Activated T-cell treated with anti-CD3 and anti-CD28 coated beads, Interleukin-2, amount 50 U/mL, for 48 hours (primary cell): ENCODE measurements around the gene CLDN24.

Experiments used
- DNase-seq, 2 experiments: peaks; one replicate each; pipeline ENCODE4 v3.0.0-alpha.2; 2020

The CLDN24 gene

DNA sequence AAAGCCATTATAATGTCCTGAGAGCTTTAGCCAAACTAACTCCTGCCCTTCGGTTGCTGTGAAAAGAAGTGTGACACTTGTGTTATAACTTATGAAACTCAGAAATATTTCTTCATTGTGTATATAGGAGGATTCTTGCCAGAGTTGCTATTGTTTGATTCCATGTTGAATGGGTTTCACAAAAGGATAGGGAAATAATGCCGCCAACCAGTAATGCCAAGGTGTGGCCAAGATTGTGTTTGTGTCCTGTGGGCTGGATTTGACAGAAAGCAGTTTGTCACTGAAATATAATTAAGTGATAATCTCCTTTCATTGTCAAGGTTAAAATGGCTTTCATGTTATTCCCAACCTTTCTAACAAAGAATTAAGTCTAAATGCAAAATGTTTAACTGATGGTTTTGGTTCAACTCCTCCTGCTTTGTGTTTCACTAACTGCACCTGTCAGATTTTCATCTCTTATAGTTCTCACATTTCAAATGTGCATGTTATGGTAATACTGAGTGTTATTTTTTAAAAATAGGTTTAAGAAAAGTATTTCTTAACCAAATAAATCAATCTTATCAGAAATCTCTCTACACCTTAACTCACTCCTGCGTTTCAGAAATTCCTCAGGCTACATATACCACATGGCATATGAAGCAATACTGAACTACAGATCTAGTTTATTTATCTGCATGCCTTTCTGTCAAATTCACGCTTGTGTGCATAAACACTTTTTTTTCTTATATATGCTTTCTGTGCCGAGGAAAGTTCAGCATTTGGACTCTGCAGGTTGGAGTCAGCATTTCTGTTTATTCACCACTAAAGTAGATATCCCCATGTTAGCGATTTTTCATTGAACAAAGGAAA is 1.8 kb downstream of the CLDN24 start, which contains the start of gene CLDN22:
TSS of gene CLDN22 (minus strand) at position 66 of the 849 bp plus-strand sequence. CDS start at position 8, 58 bp downstream.
- DNase-seq: no peak

DNA sequence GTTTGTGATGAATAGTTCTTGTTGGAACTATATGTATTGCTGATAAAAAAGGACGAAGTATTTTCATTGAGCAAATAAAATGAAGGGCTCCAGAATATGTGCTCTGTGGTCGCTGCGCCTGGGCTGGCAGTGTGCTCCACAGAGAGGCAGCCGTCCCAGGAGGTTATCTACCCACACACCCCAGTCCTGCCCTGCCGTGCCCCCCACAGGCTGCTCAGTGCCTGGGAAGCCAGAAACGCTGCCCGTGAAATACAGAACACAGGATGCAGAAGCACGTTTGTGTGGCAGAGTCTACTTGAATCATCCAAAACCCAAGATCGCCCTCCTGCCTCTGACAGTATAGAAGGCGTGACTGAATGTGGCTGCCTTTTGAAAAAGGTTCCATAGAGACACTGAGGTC is 3.6 kb downstream of the CLDN24 start:
- DNase-seq: no peak

- DNase-seq: no peak
Measured at GRCh38 chr4:183314806-183315205, 7.4 kb downstream of the CLDN24 start.

DNA sequence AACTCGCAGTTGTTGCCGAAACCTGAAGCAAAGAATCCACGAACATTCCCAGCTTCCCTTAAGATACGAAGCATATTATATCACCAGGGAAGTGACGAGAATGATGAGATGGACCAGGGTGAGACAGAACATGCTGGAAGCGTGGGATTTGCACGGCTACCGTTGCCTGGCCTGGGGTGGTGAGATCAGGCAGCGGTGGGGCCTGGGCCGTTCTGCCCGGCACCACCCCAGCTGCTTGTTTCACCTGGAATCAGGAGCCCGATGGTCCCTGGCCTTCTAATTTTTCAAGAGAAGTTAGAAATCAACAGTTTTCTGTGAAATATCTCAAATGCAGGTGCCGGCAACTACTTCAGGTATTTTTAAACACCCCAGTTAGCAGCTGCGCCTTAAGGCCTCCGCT is 7.9 kb downstream of the CLDN24 start:
- DNase-seq: no peak

DNA sequence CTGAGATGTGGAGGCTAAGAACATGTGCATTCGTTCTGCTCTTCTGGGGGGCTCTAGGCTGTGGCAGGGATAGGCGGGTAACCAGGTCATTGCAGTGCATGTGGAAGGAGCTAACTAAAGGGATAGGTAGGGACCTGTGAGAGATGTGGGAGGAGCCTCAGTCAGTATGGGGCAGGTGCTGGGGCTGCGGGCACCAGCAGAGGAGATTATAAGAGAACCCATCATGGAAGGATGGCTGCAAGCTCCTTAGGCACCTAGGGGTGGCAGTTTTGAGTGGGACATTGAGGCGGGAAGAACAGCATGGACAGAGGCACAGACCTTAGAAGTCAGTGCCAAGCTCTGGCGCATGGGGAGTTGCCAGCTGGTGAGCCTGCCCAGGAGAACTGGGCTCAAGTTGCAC is 9.4 kb downstream of the CLDN24 start:
- no peak for DNase-seq

- DNase-seq: no peak
Measured at GRCh38 chr4:183306811-183307210, 15.4 kb downstream of the CLDN24 start.

GRCh38 chr4:183304538-183304937 is 17.7 kb downstream of the CLDN24 start:
- DNase-seq: no peak

DNA sequence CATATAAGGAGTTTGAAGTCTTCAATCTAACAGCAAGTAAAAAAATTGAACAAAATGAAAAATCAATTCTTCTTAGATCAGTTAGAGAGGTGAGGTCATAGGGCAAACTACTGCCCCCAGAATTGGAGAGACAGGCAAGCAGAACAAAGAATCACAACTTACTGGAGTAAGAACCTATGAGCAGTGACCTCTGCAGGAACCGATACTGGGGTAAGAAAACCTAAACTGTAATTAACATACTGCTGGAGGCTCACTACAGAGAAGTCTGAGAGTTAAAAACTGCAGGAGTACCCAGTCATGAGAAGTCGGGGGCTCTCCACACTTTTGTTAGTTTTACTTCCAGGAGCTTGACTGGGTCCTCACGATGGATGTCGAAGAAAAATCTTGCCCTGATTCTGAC is 18.2 kb downstream of the CLDN24 start:
- no peak for DNase-seq

DNA sequence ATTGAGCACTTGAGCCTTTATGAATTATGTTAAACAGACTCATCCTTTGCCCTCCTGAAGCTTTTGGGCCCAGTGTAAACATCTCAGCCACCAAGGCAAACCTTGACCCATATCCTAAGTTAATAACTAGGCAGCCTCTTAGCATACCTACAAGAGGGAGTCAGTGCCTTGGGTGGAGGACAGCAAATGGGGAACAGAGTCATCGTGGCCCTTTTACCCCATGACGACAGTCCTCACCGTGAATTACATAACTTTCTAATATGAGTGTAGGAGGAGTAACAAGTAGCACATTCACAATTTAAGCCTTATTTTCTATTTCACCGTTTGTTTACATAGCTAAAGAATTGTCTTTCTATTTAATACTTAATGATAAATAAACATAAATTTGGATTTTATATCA is 18.9 kb downstream of the CLDN24 start:
- no peak for DNase-seq

GRCh38 chr4:183300655-183301054 is 21.6 kb downstream of the CLDN24 start:
- DNase-seq: no peak

- DNase-seq: no peak
Measured at GRCh38 chr4:183300070-183300469, 22.2 kb downstream of the CLDN24 start.

GRCh38 chr4:183299464-183299863 is 22.8 kb downstream of the CLDN24 start:
- no peak for DNase-seq

DNA sequence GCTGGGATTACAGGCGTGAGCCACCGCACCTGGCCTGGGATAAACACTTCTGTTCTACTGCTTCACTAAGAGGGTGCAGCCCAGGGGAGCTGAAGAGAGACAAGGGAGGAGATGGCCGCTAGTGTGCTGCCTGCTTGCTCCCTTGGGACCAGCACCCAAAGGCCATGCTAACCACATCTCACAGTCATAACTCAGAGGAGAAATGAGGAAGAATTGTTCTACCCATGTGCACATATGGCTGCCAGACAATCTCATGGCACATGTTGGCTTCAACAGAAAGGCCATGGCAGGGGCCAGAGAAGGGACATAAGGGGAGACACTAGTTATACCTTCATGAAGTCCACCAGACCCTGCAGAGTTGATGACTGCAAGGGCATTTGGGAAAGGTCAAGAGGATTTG is 24.6 kb downstream of the CLDN24 start:
- DNase-seq: no peak

GRCh38 chr4:183295711-183296110 is 26.5 kb downstream of the CLDN24 start:
- DNase-seq: no peak

DNA sequence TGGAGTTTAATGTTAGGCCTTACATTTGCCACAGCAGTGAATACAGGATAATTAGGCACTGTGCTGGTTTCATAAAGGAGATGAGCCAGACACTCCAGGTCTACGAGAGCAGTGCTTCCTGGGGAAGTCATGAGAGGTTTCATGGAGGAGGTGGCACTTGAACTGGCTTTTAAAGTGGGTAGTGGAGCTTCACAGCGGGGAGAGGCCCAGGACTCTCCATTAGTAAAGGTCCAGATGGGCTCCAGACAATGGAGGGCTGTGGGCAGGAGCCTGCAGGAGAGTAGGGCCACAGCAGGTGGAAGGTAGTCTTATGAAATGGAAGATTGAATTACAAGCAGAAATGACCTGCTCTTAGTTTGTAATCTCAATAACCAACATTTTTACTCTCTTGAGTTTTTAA is 31.2 kb downstream of the CLDN24 start:
- DNase-seq: no peak

DNA sequence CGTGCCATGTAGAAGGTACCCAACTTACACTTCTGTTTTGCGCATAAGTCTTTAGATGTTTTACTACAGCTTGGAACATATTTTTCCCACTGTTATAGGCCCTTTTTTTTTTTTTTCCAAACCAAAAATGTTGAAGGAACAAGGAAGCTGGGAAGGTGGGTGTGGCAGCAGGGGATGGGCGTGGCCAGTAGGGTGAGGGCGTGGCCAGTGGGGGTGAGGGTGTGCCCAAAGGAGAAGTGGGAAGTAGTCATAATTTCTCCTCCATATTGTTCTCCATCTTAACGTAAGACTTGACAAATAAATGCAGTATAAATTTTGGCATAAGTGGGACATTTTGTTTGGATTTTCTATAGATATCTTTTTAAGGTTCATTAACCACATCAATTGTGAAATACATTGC is 32.5 kb downstream of the CLDN24 start:
- DNase-seq: peak in 1 of 2 experiments; percentile 22

DNA sequence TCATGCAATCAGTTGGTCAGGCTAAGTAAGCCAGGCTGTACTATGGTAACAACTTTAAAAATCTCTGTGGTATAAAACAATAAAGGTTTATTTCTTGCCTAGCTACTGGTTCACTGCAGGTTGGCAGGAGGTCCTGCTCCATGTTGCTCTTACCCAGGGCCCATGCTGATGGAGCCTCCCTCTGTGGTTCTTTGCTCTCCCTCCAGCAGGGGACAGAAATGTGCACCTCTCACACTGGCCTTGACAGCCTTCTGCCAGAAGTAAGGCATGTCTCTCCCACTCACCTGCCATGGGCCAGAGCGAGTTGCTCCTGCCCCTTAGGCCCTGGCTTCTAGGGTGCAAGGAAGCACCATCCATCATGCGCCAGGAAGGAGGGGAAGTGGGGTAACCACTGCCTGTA is 33.3 kb downstream of the CLDN24 start:
- no peak for DNase-seq

DNA sequence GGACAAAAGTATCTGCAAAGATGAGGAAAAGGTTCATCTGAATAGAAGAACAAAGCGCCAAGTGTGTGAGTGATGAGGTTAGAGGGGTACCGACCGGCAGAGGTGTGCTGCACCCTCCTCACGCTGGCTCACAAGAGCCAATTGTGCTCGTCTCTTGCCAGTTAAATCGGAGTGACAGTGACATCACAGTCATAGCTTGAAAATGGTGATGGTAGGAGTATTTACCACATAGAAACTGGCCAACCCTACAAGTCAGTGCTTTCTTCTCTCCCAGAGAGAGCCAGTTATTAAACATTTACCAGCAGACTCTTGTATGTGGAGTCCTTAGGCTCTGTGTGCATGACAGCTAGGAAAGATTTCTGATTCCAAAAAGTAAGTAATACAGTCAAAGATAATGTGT is 34.5 kb downstream of the CLDN24 start:
- no peak for DNase-seq

DNA sequence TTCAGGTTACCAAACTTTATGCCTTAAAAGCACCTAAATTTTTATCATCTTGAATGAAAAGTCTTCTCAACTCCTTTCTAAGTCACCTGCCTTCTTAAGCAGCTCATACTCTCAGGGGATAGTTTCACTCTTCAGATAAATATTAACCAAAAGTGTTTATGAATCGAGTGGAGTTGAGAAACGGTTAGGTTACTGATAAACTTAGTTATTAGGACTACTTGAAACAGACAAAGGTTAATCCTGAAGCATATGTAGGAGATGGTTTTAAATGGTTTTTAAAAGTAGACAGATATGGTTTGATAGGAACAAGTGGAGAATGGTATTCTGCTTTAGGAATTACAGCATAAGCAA is 34.9 kb downstream of the CLDN24 start:
- DNase-seq: no peak

- DNase-seq: no peak
Measured at GRCh38 chr4:183286590-183287308, 35.5 kb downstream of the CLDN24 start.

- DNase-seq: no peak
Measured at GRCh38 chr4:183285886-183286285, 36.3 kb downstream of the CLDN24 start.

- no peak for DNase-seq
Measured at GRCh38 chr4:183284965-183285364, 37.3 kb downstream of the CLDN24 start.

DNA sequence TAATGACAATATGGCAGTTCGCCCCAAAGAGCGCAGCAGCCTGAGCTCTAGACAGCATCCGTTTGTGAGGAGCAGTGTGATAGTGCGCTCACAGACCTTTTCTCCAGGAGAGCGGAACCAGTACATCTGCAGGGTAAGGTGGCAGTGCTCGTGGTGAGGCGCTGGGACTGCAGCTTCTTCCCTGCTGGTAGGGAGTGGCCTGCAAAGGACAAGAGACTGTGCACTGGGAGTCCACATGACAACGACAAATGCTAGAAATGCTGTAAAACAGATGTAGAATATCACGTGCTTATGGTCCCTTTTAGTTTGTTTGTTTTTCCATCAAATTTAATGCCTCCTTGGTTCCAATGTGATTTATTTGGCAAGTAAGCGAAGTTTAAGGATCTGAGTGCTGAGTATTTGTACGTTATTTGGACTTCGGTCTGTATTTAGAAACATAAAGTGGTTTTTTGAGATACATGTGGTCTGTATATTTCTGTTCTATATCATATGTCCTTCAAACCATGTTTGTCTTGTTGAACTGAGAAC is 37.9 kb downstream of the CLDN24 start:
- DNase-seq: no peak

DNA sequence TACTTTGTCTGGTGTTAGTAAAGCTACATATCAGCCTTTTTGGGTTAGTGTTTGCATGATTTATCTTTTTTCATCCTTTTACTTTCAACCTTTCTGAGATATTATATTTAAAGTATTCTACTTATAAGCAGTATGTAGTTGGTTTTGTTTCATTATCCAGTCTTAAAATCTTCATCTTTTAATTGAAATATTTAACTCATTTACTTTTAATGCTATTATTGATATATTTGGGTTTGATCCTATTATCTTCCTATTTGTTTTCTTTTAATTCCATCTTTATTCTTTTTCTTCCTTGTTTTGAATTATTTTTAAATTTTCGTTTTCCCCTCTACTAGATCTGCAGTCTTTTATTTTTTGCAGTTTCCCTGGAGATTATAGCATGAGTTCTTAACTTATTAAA is 46.1 kb downstream of the CLDN24 start:
- DNase-seq: no peak
